ENCODE measurements around the gene SERPINA3.

Gene SERPINA3

DNA sequence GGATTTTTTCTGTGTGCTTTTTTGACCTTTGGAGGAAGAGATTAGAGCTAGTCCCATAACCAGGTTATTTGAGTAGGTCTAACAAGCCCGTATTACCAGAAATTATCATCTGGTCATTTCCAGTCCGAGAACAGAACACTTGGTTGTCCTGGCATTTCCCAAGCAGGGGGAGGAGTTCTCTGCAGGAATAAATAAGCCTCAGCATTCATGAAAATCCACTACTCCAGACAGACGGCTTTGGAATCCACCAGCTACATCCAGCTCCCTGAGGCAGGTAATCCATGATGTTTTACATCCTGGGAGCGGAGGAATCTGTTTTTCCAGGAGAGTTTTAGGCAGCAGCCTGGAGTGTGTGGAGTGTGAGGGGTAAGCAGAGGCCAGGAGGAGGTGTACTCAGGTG is at the start of gene SERPINA3:
Gene SERPINA3 (plus strand): TSS at position 218 of the 400 bp plus-strand sequence. CDS start 2,051 bp downstream, outside the sequence.
- no peak for DNase-seq (ENCODE audit: low spot score)
- TF ChIP-seq, protein P1, sequence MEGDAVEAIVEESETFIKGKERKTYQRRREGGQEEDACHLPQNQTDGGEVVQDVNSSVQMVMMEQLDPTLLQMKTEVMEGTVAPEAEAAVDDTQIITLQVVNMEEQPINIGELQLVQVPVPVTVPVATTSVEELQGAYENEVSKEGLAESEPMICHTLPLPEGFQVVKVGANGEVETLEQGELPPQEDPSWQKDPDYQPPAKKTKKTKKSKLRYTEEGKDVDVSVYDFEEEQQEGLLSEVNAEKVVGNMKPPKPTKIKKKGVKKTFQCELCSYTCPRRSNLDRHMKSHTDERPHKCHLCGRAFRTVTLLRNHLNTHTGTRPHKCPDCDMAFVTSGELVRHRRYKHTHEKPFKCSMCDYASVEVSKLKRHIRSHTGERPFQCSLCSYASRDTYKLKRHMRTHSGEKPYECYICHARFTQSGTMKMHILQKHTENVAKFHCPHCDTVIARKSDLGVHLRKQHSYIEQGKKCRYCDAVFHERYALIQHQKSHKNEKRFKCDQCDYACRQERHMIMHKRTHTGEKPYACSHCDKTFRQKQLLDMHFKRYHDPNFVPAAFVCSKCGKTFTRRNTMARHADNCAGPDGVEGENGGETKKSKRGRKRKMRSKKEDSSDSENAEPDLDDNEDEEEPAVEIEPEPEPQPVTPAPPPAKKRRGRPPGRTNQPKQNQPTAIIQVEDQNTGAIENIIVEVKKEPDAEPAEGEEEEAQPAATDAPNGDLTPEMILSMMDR (IDR thresholded peaks at IDR 0.05; ENCODE audit: extremely low read depth, missing control alignments) = no peak

DNA sequence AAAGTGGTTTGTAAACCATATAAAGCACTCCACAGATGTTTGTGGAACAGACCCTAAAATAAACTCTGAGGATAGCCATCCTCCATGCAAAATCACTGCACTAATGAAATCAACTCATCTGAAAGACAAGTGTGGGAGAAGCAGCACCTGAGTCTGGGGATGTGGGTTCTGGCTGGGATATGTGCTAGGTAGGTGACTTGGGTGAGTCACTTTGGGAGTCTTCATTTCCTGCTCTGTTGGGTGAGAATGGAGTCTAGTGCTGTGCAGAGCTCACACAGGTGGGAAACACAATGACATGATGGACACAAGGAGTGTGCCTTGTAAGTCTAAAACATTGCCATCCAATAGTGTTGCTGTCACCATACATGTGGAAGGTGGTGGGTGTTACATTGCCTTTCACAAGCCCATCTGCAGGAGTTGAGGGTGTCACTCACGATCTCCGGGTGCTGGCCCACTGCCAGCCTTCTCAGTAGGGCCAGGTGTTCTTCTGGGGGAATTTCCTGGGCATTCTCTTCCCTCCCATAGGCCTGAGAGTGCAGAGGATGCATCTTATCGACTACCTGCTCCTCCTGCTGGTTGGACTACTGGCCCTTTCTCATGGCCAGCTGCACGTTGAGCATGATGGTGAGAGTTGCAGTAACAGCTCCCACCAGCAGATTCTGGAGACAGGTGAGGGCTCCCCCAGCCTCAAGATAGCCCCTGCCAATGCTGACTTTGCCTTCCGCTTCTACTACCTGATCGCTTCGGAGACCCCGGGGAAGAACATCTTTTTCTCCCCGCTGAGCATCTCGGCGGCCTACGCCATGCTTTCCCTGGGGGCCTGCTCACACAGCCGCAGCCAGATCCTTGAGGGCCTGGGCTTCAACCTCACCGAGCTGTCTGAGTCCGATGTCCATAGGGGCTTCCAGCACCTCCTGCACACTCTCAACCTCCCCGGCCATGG is 49.0 kb upstream of the SERPINA3 start:
- TF ChIP-seq, protein P1 (IDR thresholded peaks at IDR 0.05; ENCODE audit: extremely low read depth, missing control alignments) = no peak
- no peak for DNase-seq (ENCODE audit: low spot score)

- DNase-seq (ENCODE audit: low spot score) = no peak
- TF ChIP-seq, protein P1 (IDR thresholded peaks at IDR 0.05; ENCODE audit: extremely low read depth, missing control alignments) = no peak
Measured at GRCh38 chr14:94564381-94564780, 47.8 kb upstream of the SERPINA3 start.

GRCh38 chr14:94568186-94568585 is 44.0 kb upstream of the SERPINA3 start:
- TF ChIP-seq, protein P1 (IDR thresholded peaks at IDR 0.05; ENCODE audit: extremely low read depth, missing control alignments) = no peak
- no peak for DNase-seq (ENCODE audit: low spot score)

DNA sequence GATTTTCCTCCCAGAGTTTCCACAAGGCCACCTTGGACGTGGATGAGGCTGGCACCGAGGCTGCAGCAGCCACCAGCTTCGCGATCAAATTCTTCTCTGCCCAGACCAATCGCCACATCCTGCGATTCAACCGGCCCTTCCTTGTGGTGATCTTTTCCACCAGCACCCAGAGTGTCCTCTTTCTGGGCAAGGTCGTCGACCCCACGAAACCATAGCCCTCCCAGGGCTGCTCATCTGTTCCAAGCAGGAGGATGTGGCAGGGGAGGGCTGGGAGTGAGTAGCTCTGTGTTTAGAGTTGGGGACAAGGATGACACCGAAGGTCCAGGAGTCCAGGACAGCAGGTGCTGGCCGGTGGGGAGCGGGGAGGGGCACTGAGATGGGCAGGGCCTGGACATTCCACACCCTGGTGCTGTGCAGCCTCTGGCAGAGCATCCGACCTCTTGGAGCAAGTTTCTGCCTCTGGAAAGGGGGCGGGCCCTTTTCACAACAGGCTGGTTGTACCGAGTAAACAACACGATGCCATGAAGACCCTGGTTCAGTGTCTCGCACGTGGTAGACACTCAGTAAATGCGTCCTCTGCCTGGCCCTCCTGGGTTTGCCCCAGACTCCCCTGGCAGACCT is 42.7 kb upstream of the SERPINA3 start:
- DNase-seq (ENCODE audit: low spot score) = no peak
- TF ChIP-seq, protein P1 (IDR thresholded peaks at IDR 0.05; ENCODE audit: extremely low read depth, missing control alignments) = no peak

DNA sequence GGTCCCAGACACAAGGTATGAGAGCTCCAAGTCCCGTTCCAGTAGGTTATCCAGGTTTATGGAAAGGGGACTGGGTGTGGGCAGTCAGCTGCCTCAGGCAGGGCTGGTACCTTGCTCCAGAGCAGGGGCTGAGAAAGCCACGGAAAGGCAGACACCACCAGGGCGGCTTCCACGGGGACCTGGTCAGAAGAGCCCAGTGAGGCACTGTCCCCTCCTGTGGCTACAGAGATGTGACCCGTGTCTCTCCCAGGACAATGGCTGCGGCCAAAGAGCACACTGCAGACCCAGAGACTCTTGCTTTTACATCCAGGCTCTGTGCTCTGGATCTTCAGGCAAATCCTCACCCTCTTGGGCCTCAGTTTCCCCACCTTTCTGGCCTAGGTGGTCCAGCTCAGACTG is 42.2 kb upstream of the SERPINA3 start:
- DNase-seq (ENCODE audit: low spot score) = no peak
- TF ChIP-seq, protein P1 (IDR thresholded peaks at IDR 0.05; ENCODE audit: extremely low read depth, missing control alignments) = no peak

DNA sequence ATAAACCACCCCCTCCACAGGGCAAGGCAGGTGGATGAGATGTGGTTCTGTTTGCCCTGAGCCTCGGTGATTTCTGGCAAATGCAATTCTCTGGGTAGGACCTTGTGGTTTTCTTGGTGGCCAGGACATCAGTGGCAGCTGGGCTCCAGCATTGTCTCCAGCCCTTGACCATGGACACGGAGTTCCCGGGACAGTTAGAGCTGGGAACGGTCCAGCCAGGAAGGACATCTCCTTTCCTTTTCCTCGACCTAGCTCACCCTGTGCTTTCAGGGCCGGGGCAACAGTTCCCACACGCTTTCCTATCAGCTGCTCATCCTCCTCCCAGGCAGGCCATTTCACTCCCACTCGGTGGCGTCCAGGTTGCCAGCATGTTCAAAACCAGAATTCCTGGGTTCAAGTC is 41.8 kb upstream of the SERPINA3 start:
- DNase-seq (ENCODE audit: low spot score) = no peak
- TF ChIP-seq, protein P1 (IDR thresholded peaks at IDR 0.05; ENCODE audit: extremely low read depth, missing control alignments) = no peak
